DOHH2 (cell line): ENCODE measurements around the gene PPP1R14C.

Source experiments
- CTCF ChIP-seq: fragments of 200-600 bp; sonication (generic); IDR thresholded peaks from one replicate; pipeline ENCODE4 v1.5.1; 2014; ENCODE audit warnings: antibody characterized with exemption, mild to moderate bottlenecking, low read depth, low read length; ENCODE audit not compliant: poor library complexity, severe bottlenecking
- EZH2phosphoT487 ChIP-seq: fragments of 200-600 bp; sonication (generic); IDR thresholded peaks from 2 replicates; pipeline ENCODE4 v1.6.1; 2017; ENCODE audit warnings: borderline replicate concordance, mild to moderate bottlenecking, antibody characterized with exemption, low read length, moderate library complexity, mixed read lengths

- TF ChIP-seq CTCF, result no peak
- no peak for TF ChIP-seq EZH2phosphoT487
Observed at GRCh38 chr6:150275489-150275888, 132.6 kb downstream of the PPP1R14C start.
